NK-92 treated with Interleukin-12 subunit alpha and Interleukin-12 subunit beta, amount 100 ng/mL, for 24 hours (cell line): Measurements from ENCODE around the gene SUSD2.
"Not testable (repeated sequence)": the region's sequence is repeated elsewhere in the genome, so short reads cannot be mapped to it uniquely, and the experiment has no call there.

ENCODE experiments used
- DNase-seq: peaks from one replicate; lab custom pipeline; 2025; lab: John Stamatoyannopoulos, UW

The SUSD2 gene, protein sequence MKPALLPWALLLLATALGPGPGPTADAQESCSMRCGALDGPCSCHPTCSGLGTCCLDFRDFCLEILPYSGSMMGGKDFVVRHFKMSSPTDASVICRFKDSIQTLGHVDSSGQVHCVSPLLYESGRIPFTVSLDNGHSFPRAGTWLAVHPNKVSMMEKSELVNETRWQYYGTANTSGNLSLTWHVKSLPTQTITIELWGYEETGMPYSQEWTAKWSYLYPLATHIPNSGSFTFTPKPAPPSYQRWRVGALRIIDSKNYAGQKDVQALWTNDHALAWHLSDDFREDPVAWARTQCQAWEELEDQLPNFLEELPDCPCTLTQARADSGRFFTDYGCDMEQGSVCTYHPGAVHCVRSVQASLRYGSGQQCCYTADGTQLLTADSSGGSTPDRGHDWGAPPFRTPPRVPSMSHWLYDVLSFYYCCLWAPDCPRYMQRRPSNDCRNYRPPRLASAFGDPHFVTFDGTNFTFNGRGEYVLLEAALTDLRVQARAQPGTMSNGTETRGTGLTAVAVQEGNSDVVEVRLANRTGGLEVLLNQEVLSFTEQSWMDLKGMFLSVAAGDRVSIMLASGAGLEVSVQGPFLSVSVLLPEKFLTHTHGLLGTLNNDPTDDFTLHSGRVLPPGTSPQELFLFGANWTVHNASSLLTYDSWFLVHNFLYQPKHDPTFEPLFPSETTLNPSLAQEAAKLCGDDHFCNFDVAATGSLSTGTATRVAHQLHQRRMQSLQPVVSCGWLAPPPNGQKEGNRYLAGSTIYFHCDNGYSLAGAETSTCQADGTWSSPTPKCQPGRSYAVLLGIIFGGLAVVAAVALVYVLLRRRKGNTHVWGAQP

DNA sequence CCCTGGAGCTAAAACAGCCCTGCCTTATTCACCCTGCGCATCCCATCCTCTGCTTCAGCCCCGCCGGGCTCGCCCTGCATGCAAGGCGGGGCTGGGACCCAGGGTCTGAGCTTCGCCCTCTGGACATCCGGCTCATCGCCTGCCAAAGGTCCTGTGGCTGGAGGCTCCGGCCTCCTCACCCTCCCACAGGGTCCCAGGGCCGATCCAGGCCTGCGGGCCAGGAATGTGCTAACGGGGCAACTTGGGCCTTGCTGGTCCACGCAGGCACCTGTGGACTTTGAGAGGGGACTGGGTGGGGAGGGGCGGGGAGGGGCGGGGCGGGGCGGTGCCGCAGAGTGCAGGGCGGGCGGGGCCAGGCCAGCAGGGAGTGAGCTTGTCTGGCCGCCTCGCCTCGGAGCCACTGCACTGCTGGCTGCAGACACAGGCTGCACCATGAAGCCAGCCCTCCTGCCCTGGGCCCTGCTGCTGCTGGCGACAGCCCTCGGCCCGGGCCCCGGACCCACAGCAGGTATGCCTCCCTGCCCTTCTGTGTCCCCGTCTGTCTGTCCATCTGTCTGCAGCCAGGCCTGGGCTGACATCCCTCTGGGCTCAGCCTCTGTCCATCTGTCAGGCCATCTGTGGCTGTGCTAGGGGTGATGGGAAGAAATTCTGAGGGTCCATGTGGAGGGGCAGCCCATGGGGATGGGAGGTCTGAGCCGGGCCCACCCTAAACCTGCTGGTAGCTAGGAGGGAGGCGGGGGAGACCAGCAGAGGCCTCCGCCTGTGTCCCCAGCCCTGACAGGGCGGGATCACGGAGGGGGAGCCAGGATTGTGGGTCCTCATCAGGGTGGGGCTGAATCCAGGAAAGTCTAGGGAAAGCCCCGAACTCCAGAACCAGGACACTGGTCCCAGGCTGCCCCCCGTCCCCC is at the start of gene SUSD2:
SUSD2 (plus strand) TSS at position 400 of the 908 bp plus-strand sequence; CDS start at position 433, 33 bp downstream.
- DNase-seq: no peak

DNA sequence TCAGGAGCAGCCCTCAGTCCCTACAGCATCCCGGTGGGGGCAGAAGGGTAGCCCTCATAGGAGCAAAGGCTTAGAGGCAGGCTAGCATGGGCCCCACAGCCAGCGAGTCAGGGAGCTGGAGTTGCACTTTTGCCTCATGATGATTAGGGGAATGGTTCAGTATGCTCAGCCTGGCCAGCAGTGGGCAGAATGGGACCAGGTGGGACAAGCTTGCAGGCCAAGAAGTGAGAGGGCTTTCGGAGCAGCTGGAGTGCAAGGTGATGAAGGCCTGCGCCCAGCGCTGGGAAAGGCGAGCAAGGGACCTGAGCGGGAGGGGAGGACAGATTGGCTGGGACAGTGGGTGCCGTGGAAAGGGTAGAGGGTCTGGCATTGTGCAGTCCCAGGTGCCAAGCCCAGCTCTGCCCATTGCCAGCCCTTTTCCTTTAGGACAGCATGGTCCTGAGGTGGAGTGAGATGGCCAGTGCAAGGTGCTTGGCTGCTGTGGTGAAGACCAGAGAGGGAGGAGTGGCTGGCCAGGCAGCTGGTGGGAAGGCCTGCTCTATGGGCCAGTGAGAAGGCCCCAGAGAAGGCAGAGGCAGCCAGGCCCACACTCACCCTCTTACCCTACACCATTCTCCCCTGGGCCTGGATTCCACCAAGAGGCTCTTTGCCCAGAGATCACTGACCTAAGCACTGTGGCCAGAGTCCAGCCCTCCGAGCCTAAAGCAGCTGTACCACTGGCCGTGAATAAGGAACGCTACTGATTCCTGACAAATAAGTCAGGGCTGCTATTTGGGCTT is 47.9 kb upstream of the SUSD2 start:
- DNase-seq: no peak

DNA sequence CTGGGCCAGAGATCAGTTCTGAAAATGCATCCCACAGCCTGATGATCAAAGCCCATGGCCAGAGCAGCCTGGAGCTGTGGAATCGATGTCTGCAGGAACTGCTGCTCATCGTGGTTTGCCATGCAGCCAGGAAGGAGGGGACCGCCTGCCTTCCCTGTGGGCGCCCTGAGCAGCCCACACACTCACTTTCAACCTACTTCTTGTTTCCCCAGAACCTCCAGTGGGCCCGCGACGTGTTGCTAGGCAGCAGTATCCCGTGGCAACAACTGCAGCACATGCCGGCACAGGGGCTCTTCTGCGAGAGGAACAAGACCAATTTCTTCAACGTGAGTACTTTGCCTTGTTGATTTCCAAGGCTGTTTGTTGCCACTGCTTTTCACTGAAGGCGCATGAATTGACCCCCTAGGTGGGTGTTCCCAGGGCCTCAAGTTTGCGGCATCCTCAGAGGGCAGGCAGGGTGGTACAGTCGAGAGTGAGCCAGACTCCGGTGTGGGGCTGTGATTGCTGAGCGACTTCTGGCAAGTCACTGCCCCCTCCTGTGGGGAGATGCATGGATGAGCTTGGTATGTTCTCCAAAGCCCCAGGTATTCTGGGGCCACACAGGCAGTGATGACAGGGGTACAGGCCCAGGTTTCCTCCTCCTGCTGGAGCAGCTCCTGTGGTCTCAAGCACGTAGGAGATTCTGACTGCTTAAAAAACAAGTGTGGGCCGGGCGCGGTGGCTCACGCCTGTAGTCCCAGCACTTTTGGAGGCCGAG is 47.0 kb upstream of the SUSD2 start:
- DNase-seq: no peak

DNA sequence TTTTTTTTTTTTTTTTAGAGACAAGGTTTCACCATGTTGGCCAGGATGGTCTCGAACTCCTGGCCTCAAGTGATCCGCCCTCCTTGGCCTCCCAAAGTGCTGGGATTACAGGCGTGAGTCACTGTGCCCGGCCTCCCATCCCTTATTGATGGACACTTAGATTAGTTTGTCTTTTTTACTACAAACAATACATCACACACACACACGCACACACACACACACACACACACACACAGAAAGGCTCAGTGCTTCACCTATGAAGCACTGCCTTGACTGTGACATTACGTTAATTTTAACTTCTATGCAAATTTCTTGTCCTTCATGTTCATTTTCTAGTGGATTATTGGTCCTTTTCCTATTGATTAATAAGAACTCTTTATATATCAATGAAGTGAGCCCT is 44.8 kb upstream of the SUSD2 start:
- not testable (repeated sequence) for DNase-seq

DNA sequence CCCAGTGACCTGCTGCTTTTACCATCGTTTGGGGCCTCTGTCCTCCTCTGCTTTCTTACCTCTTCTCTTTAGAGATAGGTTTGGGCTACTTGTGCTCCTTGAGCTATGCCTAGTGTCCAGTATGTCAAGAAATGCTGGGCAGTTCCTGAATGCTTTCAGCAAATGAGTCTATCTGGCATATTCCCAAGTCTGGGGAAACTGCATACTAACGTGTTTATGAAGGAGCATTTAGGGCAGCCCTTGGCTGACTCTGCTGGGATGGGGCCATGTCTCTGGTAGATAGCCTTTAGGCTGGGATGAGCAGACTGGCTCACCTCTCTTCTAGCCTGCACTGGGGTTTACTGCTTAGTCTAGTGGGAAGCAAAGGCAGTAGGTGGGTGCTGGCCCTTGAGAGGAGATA is 43.7 kb upstream of the SUSD2 start:
- DNase-seq: no peak

DNA sequence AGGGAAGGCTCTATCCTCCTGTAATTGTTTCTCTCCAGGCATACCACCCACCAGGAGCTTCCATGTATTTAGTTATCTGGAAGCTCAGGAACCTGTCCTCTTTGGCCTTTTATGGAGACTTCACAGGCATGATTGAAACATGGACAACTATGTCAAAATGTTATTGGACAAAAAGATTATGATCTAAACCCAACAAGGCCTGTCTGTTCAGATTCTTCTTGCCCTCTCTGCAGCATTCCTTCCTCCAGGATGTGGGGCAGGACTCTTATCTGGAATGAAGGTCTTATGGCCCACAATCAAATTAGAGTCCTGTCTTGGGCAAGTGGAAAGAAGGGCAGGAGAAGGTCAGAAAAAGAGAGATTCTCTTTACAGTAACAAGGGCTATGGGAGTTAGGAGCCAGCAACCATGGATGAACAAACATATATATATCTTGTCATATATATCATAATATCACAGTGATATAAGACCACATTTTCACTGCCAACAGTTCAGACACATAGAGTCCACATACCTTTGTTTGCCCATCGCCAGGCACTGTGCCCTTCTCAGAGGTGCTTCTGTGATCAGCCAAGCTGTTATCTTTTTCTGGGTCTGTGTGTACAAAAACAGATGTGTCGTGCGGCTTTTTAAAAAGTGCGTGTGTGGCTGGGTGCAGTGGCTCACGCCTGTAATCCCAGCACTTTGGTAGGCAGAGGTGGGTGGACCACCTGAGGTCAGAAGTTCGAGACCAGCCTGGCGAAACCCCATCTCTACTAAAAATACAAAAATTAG is 42.5 kb upstream of the SUSD2 start:
- DNase-seq: no peak

DNA sequence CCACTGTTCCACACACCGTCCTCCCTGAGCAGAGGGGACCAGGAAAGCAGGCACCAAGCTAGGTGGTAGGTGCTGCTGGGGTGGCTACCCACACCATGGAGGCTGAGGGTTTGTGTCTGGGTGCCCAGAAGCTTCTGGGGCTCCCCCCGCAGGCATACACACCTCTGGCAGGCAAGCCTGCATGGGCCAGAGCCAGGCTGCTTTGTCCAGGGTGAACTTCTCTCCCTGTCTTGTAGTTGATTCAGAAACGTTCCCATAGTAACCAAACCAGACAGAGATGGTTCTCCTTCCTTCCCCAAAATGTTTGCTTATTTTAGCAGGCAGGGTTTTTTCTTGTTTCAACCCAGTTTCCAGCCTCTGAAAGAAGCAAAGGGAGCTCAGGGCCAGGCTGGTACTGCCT is 40.9 kb upstream of the SUSD2 start:
- no peak for DNase-seq

DNA sequence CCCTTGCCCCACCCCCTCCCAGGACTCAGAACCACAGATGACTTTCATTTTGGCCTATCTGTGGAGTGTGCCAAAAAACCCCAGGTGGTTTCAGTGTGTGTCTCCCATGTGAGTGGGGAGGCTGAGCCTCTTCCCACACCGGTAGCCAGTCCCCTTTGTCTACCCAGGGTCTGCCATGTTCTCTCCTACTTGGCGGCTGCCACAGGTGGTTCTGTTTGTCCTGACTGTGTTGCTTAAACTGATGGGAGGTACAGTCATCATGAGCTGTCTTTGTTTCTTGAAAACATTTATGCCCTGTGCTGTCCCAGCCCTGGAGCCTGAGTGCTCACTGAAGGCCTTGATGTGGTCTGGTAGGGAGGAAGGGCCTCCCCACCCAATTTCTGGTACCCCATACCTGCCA is 39.7 kb upstream of the SUSD2 start:
- DNase-seq: no peak

DNA sequence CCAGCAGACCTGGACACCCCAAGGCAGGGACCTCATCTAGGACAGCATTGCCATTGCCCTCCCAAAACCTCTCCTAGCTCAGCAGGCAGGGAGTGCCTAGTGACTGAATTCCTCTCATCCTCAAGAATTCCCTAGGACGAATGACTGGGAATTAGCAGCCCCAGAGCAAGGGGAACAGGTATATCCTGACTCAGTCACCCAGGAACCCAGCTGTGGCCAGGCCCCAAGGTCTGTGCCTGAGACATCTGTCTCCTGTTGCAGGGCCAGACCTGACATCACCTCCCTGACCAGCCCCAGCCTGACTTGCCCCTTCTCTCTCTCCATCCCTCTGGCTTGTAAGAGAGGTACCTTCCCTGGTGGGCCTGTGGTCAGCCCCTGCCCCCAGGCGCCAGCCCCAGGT is 39.0 kb upstream of the SUSD2 start:
- DNase-seq: no peak

DNA sequence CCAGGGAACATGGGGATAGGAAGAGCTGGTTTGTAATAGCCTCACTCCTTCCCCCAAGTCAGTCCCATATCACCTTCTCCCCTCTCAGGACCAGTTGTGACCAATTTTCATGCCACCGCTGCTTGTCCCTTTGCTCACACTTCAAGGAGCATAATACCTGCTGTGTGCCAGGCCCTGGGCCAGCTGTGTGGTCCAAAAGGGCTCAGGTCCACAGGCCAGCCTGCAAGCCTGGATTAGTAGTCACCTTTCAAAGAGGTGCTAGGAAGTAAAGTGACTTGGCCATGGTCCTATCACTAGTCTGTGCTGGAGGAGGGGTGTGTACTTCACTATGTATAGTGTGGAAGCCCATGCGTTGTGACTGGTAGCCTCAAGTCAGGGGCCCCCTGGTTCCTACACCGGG is 38.5 kb upstream of the SUSD2 start:
- no peak for DNase-seq

DNA sequence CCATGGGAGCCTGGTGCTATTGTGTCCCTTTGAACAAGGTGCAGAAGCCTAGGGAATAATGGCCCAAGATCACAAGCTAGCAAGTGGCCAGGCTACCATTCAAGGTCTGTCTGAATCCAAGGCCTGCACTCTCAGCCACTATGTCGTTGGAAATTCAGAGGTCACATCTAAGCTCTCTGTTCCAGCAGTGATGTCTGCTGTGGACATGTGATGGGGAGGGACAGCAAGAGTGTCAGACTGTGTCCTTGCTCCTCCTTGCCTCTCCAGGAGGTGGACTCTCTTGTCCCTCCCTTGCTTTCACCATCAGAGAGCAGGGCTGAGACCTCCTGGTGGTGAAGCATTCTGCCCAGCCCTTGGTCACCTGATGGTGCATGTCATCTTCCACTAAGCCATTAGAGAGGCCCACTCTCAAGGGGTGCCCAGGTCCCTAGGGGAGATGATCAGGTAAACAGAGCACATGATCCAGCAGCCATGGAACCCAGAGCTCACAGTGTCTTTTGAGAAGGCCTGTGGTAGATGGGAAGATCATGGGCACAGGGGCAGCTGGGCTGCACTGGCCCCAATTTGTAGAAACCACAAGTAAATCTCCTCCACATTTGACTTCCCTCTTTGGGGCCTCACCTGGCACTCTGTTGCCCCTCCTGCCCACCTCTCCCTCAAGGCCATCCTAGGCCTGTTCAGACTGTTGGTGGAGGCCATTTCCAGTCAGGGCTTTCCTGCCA is 37.1 kb upstream of the SUSD2 start:
- no peak for DNase-seq

DNA sequence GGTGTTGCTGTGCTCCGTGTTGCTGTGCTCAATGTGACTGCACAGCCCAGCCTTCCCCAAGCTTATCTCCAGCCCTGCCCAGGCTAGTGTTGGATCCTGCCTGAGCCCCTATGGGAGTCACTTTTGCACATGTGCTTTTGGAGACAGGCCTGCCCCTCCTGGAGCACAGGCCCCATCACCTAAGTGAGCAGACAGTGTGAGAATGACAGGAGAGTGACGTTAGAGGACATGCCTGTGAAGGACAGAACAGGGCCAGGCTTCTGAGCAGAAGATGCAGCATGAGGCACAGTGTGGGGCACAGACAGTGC is 36.6 kb upstream of the SUSD2 start:
- no peak for DNase-seq

DNA sequence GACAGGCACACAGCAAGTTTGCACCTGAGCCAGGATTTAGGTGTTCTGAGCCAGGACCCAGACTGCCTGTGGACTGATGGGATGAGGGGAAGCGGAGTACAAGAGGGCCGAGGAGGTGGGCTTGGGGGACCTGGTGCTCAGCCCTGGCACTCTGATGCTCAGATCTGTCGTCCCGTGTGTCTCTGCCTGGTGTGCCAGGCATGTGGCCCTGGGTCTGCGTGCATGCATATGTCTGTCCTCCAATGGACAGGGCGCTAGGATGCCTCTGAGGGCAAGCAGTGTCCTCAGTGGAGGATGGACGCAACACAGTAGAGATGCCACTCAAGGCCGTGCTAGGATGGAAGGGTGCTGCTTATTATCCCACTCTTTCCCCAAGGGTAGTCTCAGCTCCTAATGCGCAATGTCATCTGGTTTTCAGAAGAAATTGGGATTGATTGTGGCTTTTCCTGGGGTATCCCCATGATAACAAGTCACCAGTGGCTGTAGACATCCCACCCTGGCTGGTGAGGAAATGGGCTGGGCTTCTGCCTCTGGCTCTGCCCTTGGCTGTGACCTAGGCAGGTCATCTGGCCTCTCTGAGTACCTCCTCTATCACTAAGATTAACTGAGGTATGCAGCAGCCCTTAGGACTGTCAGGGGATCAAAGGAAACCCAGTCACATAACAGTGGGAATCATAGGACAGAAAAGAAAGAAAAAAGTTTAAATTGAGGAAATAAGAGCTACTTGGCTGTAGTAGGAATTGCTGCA is 35.7 kb upstream of the SUSD2 start:
- no peak for DNase-seq

DNA sequence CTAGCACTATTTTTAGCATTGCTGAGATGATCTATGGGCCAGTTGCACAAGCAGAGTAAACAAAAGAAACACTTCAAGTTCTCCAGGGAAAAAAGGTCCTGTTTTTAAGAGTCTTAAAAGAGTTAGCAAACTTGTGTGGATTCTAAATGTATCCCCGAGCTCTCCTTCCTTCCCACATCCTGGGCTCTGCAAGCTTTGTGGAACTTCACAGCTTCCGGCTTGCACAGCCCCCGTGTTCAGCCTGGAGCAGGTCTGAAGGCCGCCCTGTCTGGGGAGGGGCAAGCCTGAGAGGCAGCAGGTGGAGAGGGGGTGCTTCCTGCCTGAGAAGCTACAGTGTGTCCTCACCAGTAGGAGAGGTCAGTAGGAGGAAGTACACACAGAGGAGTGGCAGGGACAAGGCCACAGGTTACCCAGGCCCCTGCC is 35.1 kb upstream of the SUSD2 start:
- peak; percentile 17 for DNase-seq

DNA sequence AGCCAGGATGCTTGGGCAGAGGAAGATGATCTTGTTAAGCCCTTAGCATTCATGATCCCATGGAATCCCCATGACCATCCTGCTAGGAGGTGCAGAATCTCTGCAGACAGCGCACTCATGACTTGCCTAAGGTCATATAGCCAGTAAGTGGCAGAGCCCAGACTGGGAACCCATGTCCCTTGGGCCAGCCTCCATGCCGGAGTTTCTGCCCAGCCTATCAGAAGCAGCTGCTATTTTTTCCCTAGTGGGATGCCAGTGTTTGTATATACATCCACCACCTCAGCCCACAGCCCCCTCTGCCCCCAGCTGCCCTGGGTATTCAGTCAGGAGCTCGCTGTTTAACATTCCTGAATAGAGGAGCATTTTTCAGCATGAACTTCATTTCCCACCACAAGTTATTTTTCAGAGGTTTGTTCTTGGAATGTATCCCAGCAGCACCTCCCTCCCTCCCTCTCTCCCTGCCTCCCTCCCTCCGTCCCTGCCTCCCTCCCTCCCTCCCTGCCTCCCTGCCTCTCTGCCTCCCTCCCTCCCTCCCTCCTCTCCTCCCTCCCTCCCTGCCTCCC is 34.4 kb upstream of the SUSD2 start:
- no peak for DNase-seq

DNA sequence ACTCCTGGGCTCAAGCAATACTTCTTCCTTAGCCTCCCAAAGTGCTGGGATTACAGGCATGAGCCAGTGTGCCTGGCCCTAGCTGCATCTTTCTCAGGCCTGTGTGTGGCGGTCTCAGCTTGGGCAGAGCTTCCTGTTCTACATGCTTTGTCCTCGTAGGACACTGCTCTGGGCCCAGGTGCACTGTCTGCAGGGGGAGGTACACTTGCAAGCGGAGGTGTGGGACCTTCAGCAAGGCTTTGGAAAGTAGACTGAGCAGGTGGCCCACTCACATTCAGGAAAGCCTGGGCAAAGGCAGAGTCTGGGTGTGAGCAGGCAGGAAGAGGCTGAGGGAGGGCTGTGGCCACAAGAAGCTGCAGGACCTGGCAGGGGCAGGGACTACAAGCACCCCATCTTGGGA is 33.6 kb upstream of the SUSD2 start:
- no peak for DNase-seq

DNA sequence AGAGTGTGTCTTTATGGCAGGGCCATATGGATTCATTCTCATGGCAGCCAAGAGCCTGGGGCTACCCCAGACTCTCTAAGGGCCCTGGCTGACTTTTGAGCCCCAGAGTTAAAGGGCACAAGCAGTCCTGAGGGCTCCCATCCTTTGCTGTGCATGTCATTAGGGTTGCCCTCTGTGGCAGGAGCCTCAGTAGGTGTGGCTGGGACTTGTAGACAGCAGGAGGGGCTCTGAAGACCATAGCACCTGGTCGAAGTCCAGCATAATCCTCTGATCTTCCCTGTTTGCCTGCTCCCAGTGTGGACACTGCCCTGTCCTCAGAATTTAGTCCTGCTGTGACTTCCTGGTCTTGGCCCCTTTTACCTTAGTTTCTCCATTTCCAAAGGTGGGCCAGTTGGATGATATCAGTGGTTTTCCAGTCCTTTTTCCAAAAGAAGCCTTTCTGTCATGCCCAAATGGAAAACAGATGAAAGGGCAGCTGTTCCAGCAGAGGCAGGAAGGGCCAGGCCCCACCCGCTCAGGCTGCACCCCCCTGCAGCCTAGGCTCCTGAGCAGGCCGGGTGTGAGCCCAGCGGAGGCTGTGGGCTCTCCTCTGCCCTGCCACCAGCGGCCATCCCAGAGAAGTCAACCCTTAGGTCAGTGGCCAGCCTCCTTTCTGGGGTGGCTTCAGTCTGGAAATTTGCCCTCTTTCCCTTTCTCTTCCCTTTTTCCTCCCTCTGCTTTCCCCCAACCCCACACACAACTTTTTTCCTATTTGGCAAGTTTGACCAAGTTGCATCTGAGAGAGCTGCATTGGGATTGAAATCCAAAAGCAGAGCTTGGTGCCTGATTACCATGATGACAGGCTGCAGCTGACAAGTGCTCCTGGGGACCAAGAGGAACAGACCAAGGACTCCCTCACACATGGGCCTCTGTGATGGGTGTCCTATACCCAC is 32.8 kb upstream of the SUSD2 start:
- DNase-seq: no peak
